Stimulated activated CD4-positive, alpha-beta T cell treated with anti-CD3 and anti-CD28 coated beads, TNF-alpha, amount 100 ng/mL, for 24 hours (primary cell): ENCODE results near the gene KL.

Experiments
- DNase-seq, 3 experiments: peaks; one replicate each; pipeline ENCODE4 v3.0.0-alpha.2; 2020; ENCODE audit warnings: low read depth in 3 of 3

The KL gene

GRCh38 chr13:33111414-33112110 lies 95.3 kb downstream of the KL start:
- DNase-seq = no peak

DNA sequence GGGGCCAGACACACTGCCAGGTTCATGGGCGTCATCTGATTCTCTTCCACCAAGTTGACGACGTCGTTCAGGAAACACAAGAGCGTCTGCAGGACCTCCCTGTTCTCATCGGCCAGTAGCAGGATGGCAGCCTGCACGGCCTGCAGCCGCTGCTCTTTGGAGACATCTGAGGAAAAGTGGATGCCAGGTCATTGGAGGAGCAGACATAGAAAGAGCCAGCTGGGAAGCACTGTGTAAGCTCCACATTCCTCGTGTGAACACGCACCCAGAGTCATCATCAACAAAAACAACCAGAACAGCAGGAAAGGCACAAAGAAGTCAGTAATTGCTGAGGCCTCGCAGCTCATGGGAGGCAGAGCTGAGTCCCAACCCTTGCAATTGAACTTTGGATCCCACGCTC lies 96.5 kb downstream of the KL start:
- DNase-seq = no peak

GRCh38 chr13:33114146-33114545 lies 97.9 kb downstream of the KL start:
- DNase-seq = no peak

- no peak for DNase-seq
These were observed 99.1 kb downstream of the KL start for GRCh38 chr13:33115274-33115673.
